SK-N-SH (cell line): ENCODE results near the gene ZDHHC24. TPM values are rescaled to one million over a fixed set of nuclear protein-coding genes. Genes with fewer than 3 reads are reported as not detected.
"Not testable (repeated sequence)": the region's sequence is repeated elsewhere in the genome, so short reads cannot be mapped to it uniquely, and the experiment has no call there.

Experiments used
- CTCF ChIA-PET: fragments of 300-600, 350-600 bp; formaldehyde crosslinking; extraction: SDS; loops from one replicate; lab custom pipeline; 2021; lab: Yijun Ruan, JAX
- POLR2A ChIA-PET: fragments of 350-600 bp; sonication (Branson Sonifier 250); formaldehyde crosslinking; extraction: SDS; loops from one replicate; lab custom pipeline; 2020; ENCODE audit warnings: antibody characterized with exemption, inconsistent platforms; lab: Yijun Ruan, JAX
- DNase-seq: peaks from one replicate; pipeline ENCODE4 v3.0.0; 2012
- H2AFZ ChIP-seq: fragments of 200-600 bp; sonication (generic); 2 replicates; pipeline ENCODE4 v1.8.1; 2016; ENCODE audit warnings: antibody characterized with exemption, mild to moderate bottlenecking, low read depth
- H3F3A ChIP-seq: fragments of 200-600 bp; sonication (generic); replicated peaks from 2 replicates; pipeline ENCODE3; 2016; ENCODE audit warnings: antibody characterized with exemption, mild to moderate bottlenecking; ENCODE audit not compliant: insufficient read depth
- H3K27ac ChIP-seq, 2 experiments: fragments of 200-500 bp in 1 of 2; fragments of 200-600 bp in 1 of 2; sonication (Bioruptor generic) in 1 of 2; sonication (generic), shearing (Covaris generic) in 1 of 2; 2 replicates each; pipeline versions ENCODE4 v1.5.1 to v1.6.1; 2014 to 2016; ENCODE audit warnings: low read depth in 2 of 2, inconsistent platforms in 1 of 2, low read length in 1 of 2, mild to moderate bottlenecking in 1 of 2, mixed read lengths in 1 of 2
- H3K27me3 ChIP-seq: fragments of 200-600 bp; sonication (generic), shearing (Covaris generic); 2 replicates; pipeline ENCODE4 v1.6.1; 2016; ENCODE audit warnings: mixed run types; ENCODE audit not compliant: insufficient read depth
- H3K36me3 ChIP-seq, 2 experiments: fragments of 200-500 bp in 1 of 2; fragments of 200-600 bp in 1 of 2; sonication (Bioruptor generic) in 1 of 2; sonication (generic) in 1 of 2; replicated peaks in 1 of 2; 2 replicates each; pipeline versions ENCODE3 to v1.5.1; 2014 to 2016; ENCODE audit warnings: low read length in 1 of 2, mild to moderate bottlenecking in 1 of 2; ENCODE audit not compliant: insufficient read depth in 2 of 2, control insufficient read depth in 1 of 2
- H3K4me1 ChIP-seq, 2 experiments: fragments of 200-500 bp in 1 of 2; fragments of 200-600 bp in 1 of 2; sonication (Bioruptor generic) in 1 of 2; sonication (generic), shearing (Covaris generic) in 1 of 2; 2 replicates each; pipeline versions ENCODE4 v1.5.1 to v1.6.1; 2014 to 2016; ENCODE audit warnings: low read depth in 1 of 2, low read length in 1 of 2, mixed run types in 1 of 2; ENCODE audit not compliant: insufficient read depth in 2 of 2, control insufficient read depth in 1 of 2
- H3K4me2 ChIP-seq: fragments of 200-600 bp; sonication (generic), shearing (Covaris generic); 2 replicates; pipeline ENCODE4 v1.6.1; 2017; ENCODE audit warnings: mixed run types
- H3K4me3 ChIP-seq, 2 experiments: fragments of 200-500 bp in 1 of 2; fragments of 200-600 bp in 1 of 2; sonication (Bioruptor generic) in 1 of 2; sonication (generic), shearing (Covaris generic) in 1 of 2; 2 replicates each; pipeline versions ENCODE4 v1.5.1 to v1.8.1; 2014 to 2016; ENCODE audit warnings: low read depth in 2 of 2, inconsistent platforms in 1 of 2, low read length in 1 of 2, mild to moderate bottlenecking in 1 of 2, mixed read lengths in 1 of 2, moderate library complexity in 1 of 2
- H3K79me2 ChIP-seq: fragments of 200-600 bp; sonication (generic); 2 replicates; pipeline ENCODE4 v1.8.1; 2017; ENCODE audit warnings: mild to moderate bottlenecking; ENCODE audit not compliant: insufficient read depth
- H3K9ac ChIP-seq: fragments of 200-600 bp; sonication (generic); 2 replicates; pipeline ENCODE4 v1.6.1; 2017; ENCODE audit warnings: mixed run types
- H3K9me2 ChIP-seq: fragments of 200-600 bp; sonication (generic); 2 replicates; pipeline ENCODE4 v1.6.1; 2017; ENCODE audit warnings: mixed run types
- H3K9me3 ChIP-seq: fragments of 200-600 bp; sonication (generic); 2 replicates; pipeline ENCODE4 v1.6.1; 2017; ENCODE audit warnings: mixed run types, mild to moderate bottlenecking, moderate library complexity
- H4K20me1 ChIP-seq: fragments of 200-600 bp; sonication (generic); 2 replicates; pipeline ENCODE4 v1.6.1; 2017; ENCODE audit warnings: mild to moderate bottlenecking, mixed run types; ENCODE audit not compliant: insufficient read depth
- EP300 ChIP-seq, 2 experiments: IDR thresholded peaks; 2 replicates each; pipeline versions ENCODE4 v1.4.0 to v1.6.1; 2012; ENCODE audit warnings: borderline replicate concordance in 1 of 2, low read depth in 1 of 2, low read length in 1 of 2
- EZH2phosphoT487 ChIP-seq: fragments of 200-600 bp; sonication (generic); IDR thresholded peaks from 2 replicates; pipeline ENCODE4 v1.6.1; 2017; ENCODE audit warnings: low read depth, mixed run types, mild to moderate bottlenecking, antibody characterized with exemption, moderate library complexity, borderline replicate concordance
- FOXJ3 ChIP-seq: sonication (generic); formaldehyde crosslinking; IDR thresholded peaks from 2 replicates; pipeline ENCODE4 v1.5.1; 2020; ENCODE audit warnings: mild to moderate bottlenecking, missing genetic modification reagents
- MXI1 ChIP-seq: IDR thresholded peaks from 2 replicates; pipeline ENCODE4 v1.6.1; 2012; ENCODE audit warnings: mild to moderate bottlenecking, low read depth, low read length, improper control_type of control experiment
- POLR2AphosphoS5 ChIP-seq: IDR thresholded peaks from 2 replicates; pipeline ENCODE4 v1.6.1; 2012; ENCODE audit warnings: low read depth, low read length
- RAD21 ChIP-seq: IDR thresholded peaks from 2 replicates; pipeline ENCODE4 v1.6.1; 2012; ENCODE audit warnings: mild to moderate bottlenecking, low read length
- WGBS: methylation state at CpG from one replicate; pipeline ENCODE4 v1.1.6; 2017; ENCODE audit warnings: low lambda C conversion rate; 5-methylcytosine and 5-hydroxymethylcytosine counted together
- polyA plus RNA-seq, 3 experiments: library from polyadenylated mRNA; depleted of rRNA; stranded (reverse); fragments of >200 nt; gene quantifications; 2 replicates each; pipeline ENCODE4 v1.2.3, GENCODE V29; 2012
- TF ChIP-seq, protein P1 (sequence below): fragments of 200-600 bp; sonication (generic); IDR thresholded peaks from 2 replicates; pipeline ENCODE4 v1.6.1; 2017; ENCODE audit warnings: antibody characterized with exemption, mild to moderate bottlenecking, moderate library complexity
- TF ChIP-seq, protein P2 (sequence below): IDR thresholded peaks from 2 replicates; pipeline ENCODE4 v1.6.1; 2012; ENCODE audit warnings: mild to moderate bottlenecking, low read depth, low read length, moderate library complexity
- TF ChIP-seq, protein P3 (sequence below): IDR thresholded peaks from 2 replicates; pipeline ENCODE4; 2012
- TF ChIP-seq, protein P4 (sequence below): fragments of 150-350 bp; IDR thresholded peaks from 2 replicates; pipeline ENCODE4 v1.6.1; 2016; ENCODE audit warnings: mild to moderate bottlenecking, low read depth, low read length

ZDHHC24 gene
- polyA plus RNA-seq, 1 of the 3 experiments (the other 2 are of a cell fraction): 13.1 TPM

DNA sequence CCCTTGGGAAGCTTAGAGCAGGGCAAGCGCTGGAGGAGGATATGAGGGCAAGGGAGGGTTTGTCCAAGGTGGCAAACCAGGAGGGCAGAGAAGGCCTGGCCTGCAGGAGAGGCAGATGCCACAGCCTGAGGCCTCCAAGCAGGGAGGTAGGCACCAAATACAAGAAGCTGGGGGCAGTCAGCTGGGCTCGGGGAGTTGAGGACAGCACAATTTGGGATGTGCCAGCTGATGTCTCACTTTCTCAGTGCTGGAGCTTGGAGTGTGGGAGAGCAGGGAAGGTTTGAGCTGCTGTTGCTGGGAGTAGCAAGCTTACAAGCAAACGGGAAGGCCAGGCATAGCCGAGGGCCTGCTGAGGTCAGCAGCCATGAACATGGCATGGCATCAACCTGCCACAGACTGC is 4.0 kb downstream of the ZDHHC24 start (continued):
- TF ChIP-seq, protein P1, sequence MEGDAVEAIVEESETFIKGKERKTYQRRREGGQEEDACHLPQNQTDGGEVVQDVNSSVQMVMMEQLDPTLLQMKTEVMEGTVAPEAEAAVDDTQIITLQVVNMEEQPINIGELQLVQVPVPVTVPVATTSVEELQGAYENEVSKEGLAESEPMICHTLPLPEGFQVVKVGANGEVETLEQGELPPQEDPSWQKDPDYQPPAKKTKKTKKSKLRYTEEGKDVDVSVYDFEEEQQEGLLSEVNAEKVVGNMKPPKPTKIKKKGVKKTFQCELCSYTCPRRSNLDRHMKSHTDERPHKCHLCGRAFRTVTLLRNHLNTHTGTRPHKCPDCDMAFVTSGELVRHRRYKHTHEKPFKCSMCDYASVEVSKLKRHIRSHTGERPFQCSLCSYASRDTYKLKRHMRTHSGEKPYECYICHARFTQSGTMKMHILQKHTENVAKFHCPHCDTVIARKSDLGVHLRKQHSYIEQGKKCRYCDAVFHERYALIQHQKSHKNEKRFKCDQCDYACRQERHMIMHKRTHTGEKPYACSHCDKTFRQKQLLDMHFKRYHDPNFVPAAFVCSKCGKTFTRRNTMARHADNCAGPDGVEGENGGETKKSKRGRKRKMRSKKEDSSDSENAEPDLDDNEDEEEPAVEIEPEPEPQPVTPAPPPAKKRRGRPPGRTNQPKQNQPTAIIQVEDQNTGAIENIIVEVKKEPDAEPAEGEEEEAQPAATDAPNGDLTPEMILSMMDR: no peak
- TF ChIP-seq MXI1 (no peak), EZH2phosphoT487 (no peak), RAD21 (no peak), POLR2AphosphoS5 (no peak), FOXJ3 (CRISPR knock-in tag) (no peak), EP300 (IDR thresholded peaks at IDR 0.05; ENCODE audit: borderline replicate concordance in 1 of 2, low read depth in 1 of 2, low read length in 1 of 2) (no peak)
- TF ChIP-seq, protein P2, sequence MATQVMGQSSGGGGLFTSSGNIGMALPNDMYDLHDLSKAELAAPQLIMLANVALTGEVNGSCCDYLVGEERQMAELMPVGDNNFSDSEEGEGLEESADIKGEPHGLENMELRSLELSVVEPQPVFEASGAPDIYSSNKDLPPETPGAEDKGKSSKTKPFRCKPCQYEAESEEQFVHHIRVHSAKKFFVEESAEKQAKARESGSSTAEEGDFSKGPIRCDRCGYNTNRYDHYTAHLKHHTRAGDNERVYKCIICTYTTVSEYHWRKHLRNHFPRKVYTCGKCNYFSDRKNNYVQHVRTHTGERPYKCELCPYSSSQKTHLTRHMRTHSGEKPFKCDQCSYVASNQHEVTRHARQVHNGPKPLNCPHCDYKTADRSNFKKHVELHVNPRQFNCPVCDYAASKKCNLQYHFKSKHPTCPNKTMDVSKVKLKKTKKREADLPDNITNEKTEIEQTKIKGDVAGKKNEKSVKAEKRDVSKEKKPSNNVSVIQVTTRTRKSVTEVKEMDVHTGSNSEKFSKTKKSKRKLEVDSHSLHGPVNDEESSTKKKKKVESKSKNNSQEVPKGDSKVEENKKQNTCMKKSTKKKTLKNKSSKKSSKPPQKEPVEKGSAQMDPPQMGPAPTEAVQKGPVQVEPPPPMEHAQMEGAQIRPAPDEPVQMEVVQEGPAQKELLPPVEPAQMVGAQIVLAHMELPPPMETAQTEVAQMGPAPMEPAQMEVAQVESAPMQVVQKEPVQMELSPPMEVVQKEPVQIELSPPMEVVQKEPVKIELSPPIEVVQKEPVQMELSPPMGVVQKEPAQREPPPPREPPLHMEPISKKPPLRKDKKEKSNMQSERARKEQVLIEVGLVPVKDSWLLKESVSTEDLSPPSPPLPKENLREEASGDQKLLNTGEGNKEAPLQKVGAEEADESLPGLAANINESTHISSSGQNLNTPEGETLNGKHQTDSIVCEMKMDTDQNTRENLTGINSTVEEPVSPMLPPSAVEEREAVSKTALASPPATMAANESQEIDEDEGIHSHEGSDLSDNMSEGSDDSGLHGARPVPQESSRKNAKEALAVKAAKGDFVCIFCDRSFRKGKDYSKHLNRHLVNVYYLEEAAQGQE: no peak
- TF ChIP-seq, protein P3, sequence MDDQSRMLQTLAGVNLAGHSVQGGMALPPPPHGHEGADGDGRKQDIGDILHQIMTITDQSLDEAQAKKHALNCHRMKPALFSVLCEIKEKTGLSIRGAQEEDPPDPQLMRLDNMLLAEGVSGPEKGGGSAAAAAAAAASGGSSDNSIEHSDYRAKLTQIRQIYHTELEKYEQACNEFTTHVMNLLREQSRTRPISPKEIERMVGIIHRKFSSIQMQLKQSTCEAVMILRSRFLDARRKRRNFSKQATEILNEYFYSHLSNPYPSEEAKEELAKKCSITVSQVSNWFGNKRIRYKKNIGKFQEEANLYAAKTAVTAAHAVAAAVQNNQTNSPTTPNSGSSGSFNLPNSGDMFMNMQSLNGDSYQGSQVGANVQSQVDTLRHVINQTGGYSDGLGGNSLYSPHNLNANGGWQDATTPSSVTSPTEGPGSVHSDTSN: no peak
- TF ChIP-seq, protein P4, sequence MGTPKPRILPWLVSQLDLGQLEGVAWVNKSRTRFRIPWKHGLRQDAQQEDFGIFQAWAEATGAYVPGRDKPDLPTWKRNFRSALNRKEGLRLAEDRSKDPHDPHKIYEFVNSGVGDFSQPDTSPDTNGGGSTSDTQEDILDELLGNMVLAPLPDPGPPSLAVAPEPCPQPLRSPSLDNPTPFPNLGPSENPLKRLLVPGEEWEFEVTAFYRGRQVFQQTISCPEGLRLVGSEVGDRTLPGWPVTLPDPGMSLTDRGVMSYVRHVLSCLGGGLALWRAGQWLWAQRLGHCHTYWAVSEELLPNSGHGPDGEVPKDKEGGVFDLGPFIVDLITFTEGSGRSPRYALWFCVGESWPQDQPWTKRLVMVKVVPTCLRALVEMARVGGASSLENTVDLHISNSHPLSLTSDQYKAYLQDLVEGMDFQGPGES: no peak
- TF ChIP-seq, all 33 proteins: peak for 0

DNA sequence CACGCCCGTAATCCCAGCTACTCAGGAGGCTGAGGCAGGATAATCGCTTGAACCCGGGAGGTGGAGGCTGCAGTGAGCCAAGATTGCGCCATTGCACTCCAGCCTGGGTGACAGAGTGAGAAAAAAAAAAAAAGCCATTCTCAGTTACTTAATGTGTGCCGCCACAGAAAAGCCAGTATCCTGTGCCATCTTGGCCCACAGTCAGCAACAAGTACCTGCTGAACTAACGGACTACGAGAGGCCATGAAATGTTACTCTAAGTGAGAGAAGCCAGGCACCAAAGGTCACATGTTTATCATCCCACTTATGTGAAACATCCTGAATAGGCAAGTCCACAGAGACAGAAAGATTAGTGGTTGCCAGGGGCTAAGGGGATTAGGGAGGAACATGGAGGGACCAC is 5.2 kb downstream of the ZDHHC24 start:
- not testable (repeated sequence) for H3K9ac ChIP-seq, H2AFZ ChIP-seq, H3K4me3 ChIP-seq, H3K4me2 ChIP-seq, H4K20me1 ChIP-seq, DNase-seq, H3K27me3 ChIP-seq, H3K9me2 ChIP-seq, H3K9me3 ChIP-seq, H3K27ac ChIP-seq, H3F3A ChIP-seq, H3K4me1 ChIP-seq, H3K79me2 ChIP-seq
- ChIA-PET CTCF (interaction anchor here (0.6 kb wide), 1 partner anchor 130 kb away, joined by 3 read pairs; no protein-coding TSS in a partner anchor), POLR2A (interaction anchor here (0.6 kb wide), 1 partner anchor 19 kb away, joined by 3 read pairs; no protein-coding TSS in a partner anchor)
- H3K36me3 ChIP-seq: peaks cover 4 to 13% of the 10 kb centered on the region in 2 experiments
- WGBS: 95% methylated on average over 8 of the region's 8 CpGs
